Measurements from ENCODE around the gene COL27A1. TPM values are rescaled to one million over a fixed set of nuclear protein-coding genes. Genes with fewer than 3 reads are reported as not detected.
"Not testable (repeated sequence)": the region's sequence is repeated elsewhere in the genome, so short reads cannot be mapped to it uniquely, and the experiment has no call there.

The COL27A1 gene
- total RNA-seq, 1 donor from 2014 or later = 20.3 TPM

- Mint-ChIP-seq H3K4me3 (no peak overlapping the region), H3K36me3 (ENCODE audit: low read depth) (peaks cover 19% of the 10 kb centered on the region), H3K4me1 (peaks cover 9% of the 10 kb centered on the region), H3K9me3 (peaks cover 9% of the 10 kb centered on the region), H3K27ac (ENCODE audit: unreplicated experiment) (no peak overlapping the region), H3K27me3 (ENCODE audit: low read depth) (no peaks in the 10 kb centered on the region)
- no peak for DNase-seq (ENCODE audit: low read depth, low spot score)
- TF ChIP-seq, protein P1, sequence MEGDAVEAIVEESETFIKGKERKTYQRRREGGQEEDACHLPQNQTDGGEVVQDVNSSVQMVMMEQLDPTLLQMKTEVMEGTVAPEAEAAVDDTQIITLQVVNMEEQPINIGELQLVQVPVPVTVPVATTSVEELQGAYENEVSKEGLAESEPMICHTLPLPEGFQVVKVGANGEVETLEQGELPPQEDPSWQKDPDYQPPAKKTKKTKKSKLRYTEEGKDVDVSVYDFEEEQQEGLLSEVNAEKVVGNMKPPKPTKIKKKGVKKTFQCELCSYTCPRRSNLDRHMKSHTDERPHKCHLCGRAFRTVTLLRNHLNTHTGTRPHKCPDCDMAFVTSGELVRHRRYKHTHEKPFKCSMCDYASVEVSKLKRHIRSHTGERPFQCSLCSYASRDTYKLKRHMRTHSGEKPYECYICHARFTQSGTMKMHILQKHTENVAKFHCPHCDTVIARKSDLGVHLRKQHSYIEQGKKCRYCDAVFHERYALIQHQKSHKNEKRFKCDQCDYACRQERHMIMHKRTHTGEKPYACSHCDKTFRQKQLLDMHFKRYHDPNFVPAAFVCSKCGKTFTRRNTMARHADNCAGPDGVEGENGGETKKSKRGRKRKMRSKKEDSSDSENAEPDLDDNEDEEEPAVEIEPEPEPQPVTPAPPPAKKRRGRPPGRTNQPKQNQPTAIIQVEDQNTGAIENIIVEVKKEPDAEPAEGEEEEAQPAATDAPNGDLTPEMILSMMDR (conservative IDR thresholded peaks at IDR 0.05) = no peak
These were observed 32.5 kb downstream of the COL27A1 start for GRCh38 chr9:114187827-114188226.

DNA sequence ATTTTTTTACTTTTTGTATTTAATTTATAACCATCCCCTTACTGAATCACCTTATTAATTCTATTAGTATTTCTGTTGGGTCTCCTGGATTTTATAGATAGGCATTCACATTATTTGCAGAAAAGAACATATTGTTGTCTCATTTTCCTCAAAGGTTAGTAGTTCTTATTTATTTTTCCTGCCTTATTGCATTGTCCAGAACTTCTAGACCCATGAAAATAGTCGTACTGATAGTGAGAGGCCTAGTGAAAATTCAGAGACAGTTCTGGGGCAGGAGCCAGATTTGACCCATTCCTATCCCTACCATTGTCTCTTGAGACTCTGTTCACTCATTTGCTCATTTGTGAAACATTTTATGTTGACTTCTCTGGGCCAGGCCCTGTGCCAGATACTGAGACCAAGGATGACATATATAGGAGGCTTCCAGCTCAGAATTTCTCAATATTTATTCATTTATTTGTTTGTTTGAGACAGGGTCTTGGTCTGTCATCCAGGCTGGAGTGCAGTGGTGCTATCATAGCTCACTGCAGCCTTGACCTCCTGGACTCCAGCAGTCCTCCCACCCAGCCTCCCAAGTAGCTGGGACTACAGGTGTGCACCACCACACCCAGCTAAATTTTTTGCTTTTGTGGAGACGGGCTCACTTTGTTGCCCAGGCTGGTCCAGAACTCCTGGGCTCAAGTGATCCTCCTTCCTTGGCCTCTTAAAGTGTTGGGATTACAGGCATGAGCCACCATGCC, 34.7 kb downstream of the COL27A1 start:
- no peak overlapping the region for H3K27ac Mint-ChIP-seq (ENCODE audit: unreplicated experiment)
- TF ChIP-seq, protein P1 (conservative IDR thresholded peaks at IDR 0.05) = no peak
- peaks cover 19% of the 10 kb centered on the region for H3K36me3 Mint-ChIP-seq (ENCODE audit: low read depth)
- H3K9me3 Mint-ChIP-seq = peaks cover 9% of the 10 kb centered on the region
- no peak for DNase-seq (ENCODE audit: low read depth, low spot score)
- H3K4me1 Mint-ChIP-seq = peaks cover 7% of the 10 kb centered on the region
- no peak overlapping the region for H3K4me3 Mint-ChIP-seq
- no peaks in the 10 kb centered on the region for H3K27me3 Mint-ChIP-seq (ENCODE audit: low read depth)

DNA sequence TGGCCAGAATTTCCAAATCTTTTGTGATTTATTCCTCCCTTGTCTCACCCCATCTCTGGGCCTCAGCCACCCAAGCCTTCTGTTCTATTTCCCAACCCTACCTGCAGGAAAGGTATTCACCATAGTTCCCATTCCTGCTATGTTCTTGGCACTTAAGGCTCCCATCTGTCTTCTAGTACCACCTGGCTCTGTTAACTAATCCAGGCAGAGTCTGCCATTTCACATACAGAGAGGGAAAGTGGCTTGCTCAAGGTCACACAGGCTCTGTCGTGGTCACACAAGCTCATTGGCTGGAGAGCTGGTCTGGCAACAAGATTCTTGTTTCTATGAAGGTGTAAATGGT, 35.2 kb downstream of the COL27A1 start:
- no peak for DNase-seq (ENCODE audit: low read depth, low spot score)
- Mint-ChIP-seq H3K4me3 (no peak overlapping the region), H3K4me1 (peaks cover 2% of the 10 kb centered on the region), H3K36me3 (ENCODE audit: low read depth) (peaks cover 19% of the 10 kb centered on the region), H3K27ac (ENCODE audit: unreplicated experiment) (no peak overlapping the region), H3K9me3 (peaks cover 9% of the 10 kb centered on the region), H3K27me3 (ENCODE audit: low read depth) (no peaks in the 10 kb centered on the region)
- TF ChIP-seq, protein P1 (conservative IDR thresholded peaks at IDR 0.05) = no peak

GRCh38 chr9:114191402-114191801, 36.1 kb downstream of the COL27A1 start:
- not testable (repeated sequence) for H3K4me3 Mint-ChIP-seq; H3K9me3 Mint-ChIP-seq; DNase-seq (ENCODE audit: low read depth, low spot score); H3K4me1 Mint-ChIP-seq; H3K27ac Mint-ChIP-seq (ENCODE audit: unreplicated experiment); H3K27me3 Mint-ChIP-seq (ENCODE audit: low read depth)
- peaks cover 15% of the 10 kb centered on the region for H3K36me3 Mint-ChIP-seq (ENCODE audit: low read depth)

GRCh38 chr9:114192539-114192938, 37.2 kb downstream of the COL27A1 start:
- Mint-ChIP-seq H3K27ac (ENCODE audit: unreplicated experiment) (no peak overlapping the region), H3K27me3 (ENCODE audit: low read depth) (no peaks in the 10 kb centered on the region), H3K4me1 (no peaks in the 10 kb centered on the region), H3K36me3 (ENCODE audit: low read depth) (peaks cover 13% of the 10 kb centered on the region), H3K9me3 (peaks cover 9% of the 10 kb centered on the region), H3K4me3 (no peak overlapping the region)
- no peak for DNase-seq (ENCODE audit: low read depth, low spot score)
- TF ChIP-seq, protein P1 (conservative IDR thresholded peaks at IDR 0.05) = no peak

DNA sequence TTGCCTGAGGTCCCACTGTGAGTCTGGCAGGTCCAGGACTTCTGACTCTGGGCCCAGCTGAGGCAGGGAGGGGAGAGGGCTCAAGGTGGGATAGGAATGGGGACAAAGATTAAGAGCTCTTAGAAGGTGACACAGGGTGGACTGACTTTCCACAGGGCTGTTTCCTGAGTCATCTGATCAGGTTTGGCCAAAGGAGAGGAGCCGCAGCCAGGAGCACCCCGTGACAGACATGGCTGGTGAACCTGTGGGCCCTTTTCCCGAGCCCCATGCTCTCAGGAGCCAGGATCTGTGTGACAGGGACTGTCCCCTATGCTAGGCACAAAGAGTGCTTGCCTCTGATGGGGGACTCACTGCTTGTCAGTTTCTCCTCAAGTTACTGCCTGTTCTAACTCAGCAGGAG, 37.8 kb downstream of the COL27A1 start:
- H3K27ac Mint-ChIP-seq (ENCODE audit: unreplicated experiment) = no peak overlapping the region
- H3K4me3 Mint-ChIP-seq = no peak overlapping the region
- no peaks in the 10 kb centered on the region for H3K4me1 Mint-ChIP-seq
- no peak for DNase-seq (ENCODE audit: low read depth, low spot score)
- H3K9me3 Mint-ChIP-seq = peaks cover 9% of the 10 kb centered on the region
- no peaks in the 10 kb centered on the region for H3K27me3 Mint-ChIP-seq (ENCODE audit: low read depth)
- TF ChIP-seq, protein P1 (conservative IDR thresholded peaks at IDR 0.05) = no peak
- peaks cover 13% of the 10 kb centered on the region for H3K36me3 Mint-ChIP-seq (ENCODE audit: low read depth)
